WTC11 (cell line): ENCODE data around the gene ZPBP. TPM values are rescaled to one million over a fixed set of nuclear protein-coding genes. Genes with fewer than 3 reads are reported as not detected.

Experiments used
- ATAC-seq: fragments of 200-7000 bp; cut with Tn5 transposase; 2 replicates; pipeline ENCODE4 v1.10.0; 2021; ENCODE audit warnings: mild to moderate bottlenecking, moderate library complexity
- CTCF ChIA-PET: fragments of 300-600 bp; sonication (Branson Sonifier 250); formaldehyde crosslinking; loops from one replicate; lab custom pipeline; 2021; ENCODE audit warnings: antibody characterized with exemption; lab: Charles Lee
- POLR2A ChIA-PET: fragments of 350-600 bp; sonication (Branson Sonifier 250); formaldehyde crosslinking; loops from one replicate; lab custom pipeline; 2021; ENCODE audit warnings: antibody characterized with exemption; lab: Charles Lee
- DNase-seq: peaks from one replicate; pipeline ENCODE4 v3.0.0; 2021; ENCODE audit warnings: low spot score
- H3K27ac Mint-ChIP-seq: 2 replicates; pipeline ENCODE4 v1.8.0; 2021; ENCODE audit warnings: mixed read lengths
- H3K27me3 Mint-ChIP-seq: 2 replicates; pipeline ENCODE4 v1.8.0; 2021; ENCODE audit warnings: low read depth, mild to moderate bottlenecking, moderate library complexity, mixed read lengths
- H3K36me3 Mint-ChIP-seq: 2 replicates; pipeline ENCODE4 v1.8.0; 2021; ENCODE audit warnings: mixed read lengths
- H3K4me1 Mint-ChIP-seq: 2 replicates; pipeline ENCODE4 v1.8.0; 2022; ENCODE audit warnings: mixed read lengths
- H3K4me3 Mint-ChIP-seq: 2 replicates; pipeline ENCODE4 v1.8.0; 2021; ENCODE audit warnings: mild to moderate bottlenecking, moderate library complexity, mixed read lengths
- H3K9me3 Mint-ChIP-seq: 2 replicates; pipeline ENCODE4 v1.8.0; 2021; ENCODE audit warnings: mixed read lengths
- AFF4 ChIP-seq: sonication (generic); formaldehyde crosslinking; IDR thresholded peaks from 2 replicates; pipeline ENCODE4 v1.8.1; 2023; ENCODE audit warnings: mild to moderate bottlenecking, missing genetic modification reagents, borderline replicate concordance
- CREM ChIP-seq: sonication (generic); formaldehyde crosslinking; IDR thresholded peaks from 2 replicates; pipeline ENCODE4 v1.8.1; 2022; ENCODE audit warnings: mild to moderate bottlenecking, missing genetic modification reagents, moderate library complexity
- EMX1 ChIP-seq: fragments of 250-450 bp; sonication (Bioruptor Pico); IDR thresholded peaks from 2 replicates; pipeline ENCODE4 v1.8.0; 2021; ENCODE audit warnings: mild to moderate bottlenecking
- GRHL2 ChIP-seq: fragments of 250-450 bp; sonication (Bioruptor Pico); IDR thresholded peaks from 2 replicates; pipeline ENCODE4 v1.8.0; 2022; ENCODE audit warnings: mild to moderate bottlenecking, moderate library complexity; ENCODE audit not compliant: insufficient replicate concordance, severe bottlenecking
- IRF2 ChIP-seq: sonication (generic); formaldehyde crosslinking; IDR thresholded peaks from 2 replicates; pipeline ENCODE4 v1.8.0; 2022; ENCODE audit warnings: low read depth, missing genetic modification reagents, borderline replicate concordance
- JUN ChIP-seq: sonication (generic); formaldehyde crosslinking; IDR thresholded peaks from 2 replicates; pipeline ENCODE4 v1.8.0; 2023; ENCODE audit warnings: mild to moderate bottlenecking, missing genetic modification reagents
- NFATC4 ChIP-seq: fragments of 250-450 bp; sonication (Bioruptor Pico); IDR thresholded peaks from 2 replicates; pipeline ENCODE4 v1.9.0; 2021; ENCODE audit warnings: mild to moderate bottlenecking
- SMAD3 ChIP-seq: sonication (generic); formaldehyde crosslinking; IDR thresholded peaks from 2 replicates; pipeline ENCODE4 v1.8.0; 2022; ENCODE audit warnings: missing genetic modification reagents, mild to moderate bottlenecking, borderline replicate concordance
- STAT6 ChIP-seq: sonication (generic); formaldehyde crosslinking; conservative IDR thresholded peaks from 2 replicates; pipeline ENCODE4 v1.8.1; 2023; ENCODE audit warnings: mild to moderate bottlenecking, low read depth, missing genetic modification reagents, moderate library complexity
- TEAD1 ChIP-seq: sonication (generic); formaldehyde crosslinking; IDR thresholded peaks from 2 replicates; pipeline ENCODE4 v1.8.0; 2022; ENCODE audit warnings: mild to moderate bottlenecking, missing genetic modification reagents
- ZBTB21 ChIP-seq: sonication (generic); formaldehyde crosslinking; IDR thresholded peaks from 2 replicates; pipeline ENCODE4 v1.8.1; 2023; ENCODE audit warnings: mild to moderate bottlenecking, missing genetic modification reagents, borderline replicate concordance
- ZNF671 ChIP-seq: fragments of 250-450 bp; sonication (Bioruptor Pico); IDR thresholded peaks from 2 replicates; pipeline ENCODE4 v1.8.0; 2021; ENCODE audit warnings: mild to moderate bottlenecking
- total RNA-seq: library from RNA; stranded (reverse); gene quantifications from 3 replicates; pipeline ENCODE4 v1.2.3, GENCODE V29; 2021
- TF ChIP-seq, protein P1 (sequence below): sonication (generic); formaldehyde crosslinking; IDR thresholded peaks from 2 replicates; pipeline ENCODE4 v1.8.0; 2023; ENCODE audit warnings: missing genetic modification reagents
- TF ChIP-seq, protein P2 (sequence below): fragments of 250-450 bp; sonication (Bioruptor Pico); IDR thresholded peaks from 2 replicates; pipeline ENCODE4 v1.9.0; 2021; ENCODE audit warnings: moderate library complexity, mild to moderate bottlenecking, inconsistent platforms, borderline replicate concordance

The ZPBP gene
- total RNA-seq, 1 experiment from 2014 or later: not detected

GRCh38 chr7:50138101-50138500 lies 45.1 kb upstream of the ZPBP start (continued):
- no peak for TF ChIP-seq AFF4
- no peak for TF ChIP-seq JUN
- no peak for TF ChIP-seq CREM (CRISPR knock-in tag)
- TF ChIP-seq, protein P1, sequence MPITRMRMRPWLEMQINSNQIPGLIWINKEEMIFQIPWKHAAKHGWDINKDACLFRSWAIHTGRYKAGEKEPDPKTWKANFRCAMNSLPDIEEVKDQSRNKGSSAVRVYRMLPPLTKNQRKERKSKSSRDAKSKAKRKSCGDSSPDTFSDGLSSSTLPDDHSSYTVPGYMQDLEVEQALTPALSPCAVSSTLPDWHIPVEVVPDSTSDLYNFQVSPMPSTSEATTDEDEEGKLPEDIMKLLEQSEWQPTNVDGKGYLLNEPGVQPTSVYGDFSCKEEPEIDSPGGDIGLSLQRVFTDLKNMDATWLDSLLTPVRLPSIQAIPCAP (CRISPR knock-in tag): no peak
- no peak for TF ChIP-seq TEAD1 (CRISPR knock-in tag)

GRCh38 chr7:50125766-50126165 lies 32.7 kb upstream of the ZPBP start:
- ATAC-seq: no peak
- TF ChIP-seq STAT6 (CRISPR knock-in tag) (no peak), SMAD3 (CRISPR knock-in tag) (no peak), CREM (CRISPR knock-in tag) (no peak), EMX1 (CRISPR knock-in tag) (no peak), GRHL2 (CRISPR knock-in tag) (no peak), JUN (no peak), ZBTB21 (CRISPR knock-in tag) (no peak)
- TF ChIP-seq, protein P2, sequence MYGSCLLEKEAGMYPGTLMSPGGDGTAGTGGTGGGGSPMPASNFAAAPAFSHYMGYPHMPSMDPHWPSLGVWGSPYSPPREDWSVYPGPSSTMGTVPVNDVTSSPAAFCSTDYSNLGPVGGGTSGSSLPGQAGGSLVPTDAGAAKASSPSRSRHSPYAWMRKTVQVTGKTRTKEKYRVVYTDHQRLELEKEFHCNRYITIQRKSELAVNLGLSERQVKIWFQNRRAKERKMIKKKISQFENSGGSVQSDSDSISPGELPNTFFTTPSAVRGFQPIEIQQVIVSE (CRISPR knock-in tag): no peak
- TF ChIP-seq, all 79 proteins: peak for 0
- CTCF ChIA-PET: no interaction called here

DNA sequence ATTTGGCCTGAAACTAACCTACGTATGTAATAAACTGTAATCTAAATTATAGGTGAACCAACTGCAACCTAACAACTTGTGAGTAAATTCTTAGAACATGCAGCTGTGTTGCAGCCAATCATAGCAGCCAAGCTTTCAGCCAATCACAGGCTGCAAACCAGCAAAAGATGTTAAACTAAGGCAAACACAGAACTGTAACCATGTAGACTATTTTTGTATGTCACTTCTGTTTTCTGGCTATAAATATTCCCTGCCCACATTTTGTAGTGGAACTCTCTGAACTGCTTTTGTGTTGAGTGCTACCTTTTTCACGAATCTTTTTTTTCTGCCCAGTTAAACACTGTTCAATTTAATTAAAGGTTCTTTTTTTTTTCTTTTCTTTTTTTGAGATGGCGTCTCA lies 28.2 kb upstream of the ZPBP start:
- Mint-ChIP-seq H3K4me3 (no peak overlapping the region), H3K27me3 (no peaks in the 10 kb centered on the region), H3K9me3 (no peaks in the 10 kb centered on the region)
- DNase-seq: no peak
- TF ChIP-seq IRF2 (CRISPR knock-in tag) (no peak), ZNF671 (CRISPR knock-in tag) (no peak), NFATC4 (no peak)
- TF ChIP-seq, all 79 proteins: peak for 0
- H3K4me1 Mint-ChIP-seq: no peaks in the 10 kb centered on the region
- CTCF ChIA-PET: no interaction called here
- no peak overlapping the region for H3K27ac Mint-ChIP-seq
- POLR2A ChIA-PET: no interaction called here
- H3K36me3 Mint-ChIP-seq: no peaks in the 10 kb centered on the region
- ATAC-seq: no peak

More at GRCh38 chr7:50125766-50126165, 32.7 kb upstream of the ZPBP start:
- Mint-ChIP-seq H3K27ac (no peak overlapping the region), H3K27me3 (no peaks in the 10 kb centered on the region), H3K9me3 (no peaks in the 10 kb centered on the region), H3K36me3 (no peaks in the 10 kb centered on the region), H3K4me3 (no peak overlapping the region), H3K4me1 (no peaks in the 10 kb centered on the region)
- no peak for DNase-seq
- POLR2A ChIA-PET: no interaction called here
